HG02588 (cell line): Measurements from ENCODE around the gene IGSF6.
"Not testable (repeated sequence)": the region's sequence is repeated elsewhere in the genome, so short reads cannot be mapped to it uniquely, and the experiment has no call there.

Experiments used
- ATAC-seq: cut with Tn5 transposase; IDR thresholded peaks from one replicate; pipeline ENCODE4 v1.9.1; 2021; ENCODE audit warnings: mild to moderate bottlenecking, moderate library complexity; ENCODE audit not compliant: unreplicated experiment

IGSF6 gene

GRCh38 chr16:21630866-21631265 lies 21.5 kb downstream of the IGSF6 start:
- not testable (repeated sequence) for ATAC-seq

- not testable (repeated sequence) for ATAC-seq
These were observed 22.5 kb downstream of the IGSF6 start for GRCh38 chr16:21629616-21630539.

GRCh38 chr16:21628772-21629171 lies 23.6 kb downstream of the IGSF6 start:
- ATAC-seq, result no peak

- ATAC-seq, result no peak
These were observed 24.2 kb downstream of the IGSF6 start for GRCh38 chr16:21628121-21628726.

GRCh38 chr16:21626659-21627277 lies 25.6 kb downstream of the IGSF6 start:
- ATAC-seq, result no peak

GRCh38 chr16:21625026-21625425 lies 27.4 kb downstream of the IGSF6 start:
- ATAC-seq, result no peak

- no peak for ATAC-seq
These were observed 29.9 kb downstream of the IGSF6 start for GRCh38 chr16:21622545-21622944.

GRCh38 chr16:21620592-21620991 lies 31.8 kb downstream of the IGSF6 start:
- no peak for ATAC-seq

GRCh38 chr16:21619765-21620425 lies 32.5 kb downstream of the IGSF6 start:
- ATAC-seq, result no peak

GRCh38 chr16:21618281-21618680 lies 34.1 kb downstream of the IGSF6 start:
- ATAC-seq, result no peak

- ATAC-seq, result no peak
These were observed 34.8 kb downstream of the IGSF6 start for GRCh38 chr16:21617607-21618006.

- no peak for ATAC-seq
These were observed 37.5 kb downstream of the IGSF6 start for GRCh38 chr16:21614896-21615295.

- no peak for ATAC-seq
These were observed 38.6 kb downstream of the IGSF6 start for GRCh38 chr16:21613781-21614180.

GRCh38 chr16:21613361-21613760 lies 39.0 kb downstream of the IGSF6 start:
- no peak for ATAC-seq

- ATAC-seq, result no peak
These were observed 40.6 kb downstream of the IGSF6 start for GRCh38 chr16:21611556-21612384.

- no peak for ATAC-seq
These were observed 41.2 kb downstream of the IGSF6 start for GRCh38 chr16:21611198-21611555.

- ATAC-seq, result no peak
These were observed 41.6 kb downstream of the IGSF6 start for GRCh38 chr16:21610766-21611165.

GRCh38 chr16:21610006-21610544 lies 42.3 kb downstream of the IGSF6 start:
- ATAC-seq, result no peak

GRCh38 chr16:21608639-21609328 lies 43.6 kb downstream of the IGSF6 start:
- no peak for ATAC-seq

GRCh38 chr16:21605848-21606247 lies 46.6 kb downstream of the IGSF6 start:
- not testable (repeated sequence) for ATAC-seq
